Measurements from ENCODE around the gene NISCH. TPM values are rescaled to one million over a fixed set of nuclear protein-coding genes. Genes with fewer than 3 reads are reported as not detected.

The NISCH gene
- 11.4 to 16.8 TPM (median 16.1 TPM) in 5 replicates for total RNA-seq (2022; extraction: Qiagen RNA extraction)

GRCh38 chr3:52455283-52456168 lies at the start of gene NISCH:
Gene NISCH, plus strand, starts transcription at chr3:52455604. Its CDS starts 38 bp downstream, at chr3:52455642.

GRCh38 chr3:52444860-52445793 lies 10.3 kb upstream of the NISCH start, which contains the start of gene SEMA3G:
Gene SEMA3G, minus strand, starts transcription at chr3:52445103. Its CDS starts 76 bp downstream, at chr3:52445027.

GRCh38 chr3:52453496-52454249 lies 1.7 kb upstream of the NISCH start, which contains the start of gene TNNC1:
Gene TNNC1, minus strand, starts transcription at chr3:52454041. Its CDS starts 26 bp downstream, at chr3:52454015.

GRCh38 chr3:52494886-52495495 lies 39.6 kb downstream of the NISCH start, which contains the start of gene STAB1:
Gene STAB1, plus strand, starts transcription at chr3:52495338. Its CDS starts 76 bp downstream, at chr3:52495414.

GRCh38 chr3:52533623-52534280 lies 78.3 kb downstream of the NISCH start, which contains the start of gene NT5DC2:
Gene NT5DC2, minus strand, starts transcription at chr3:52533857. Its CDS starts 120 bp downstream, at chr3:52533737.

GRCh38 chr3:52536369-52537164 lies 81.2 kb downstream of the NISCH start, which contains the start of gene UQCC5:
Gene UQCC5, plus strand, starts transcription at chr3:52536605. Its CDS starts 151 bp downstream, at chr3:52536756.

Other genes starting within 250 kb of the NISCH start
- 0.05 to 0.13 TPM in 2 of 5 replicates, not detected in the others for gene TLR9, start 230.0 kb upstream of the NISCH start, total RNA-seq (2022; extraction: Qiagen RNA extraction)
- 64.4 to 82.1 TPM (median 75.0 TPM) in 5 replicates for gene TWF2, start 216.4 kb upstream of the NISCH start, total RNA-seq (2022; extraction: Qiagen RNA extraction)
- gene PPM1M, start 209.8 kb upstream of the NISCH start, total RNA-seq (2022; extraction: Qiagen RNA extraction) = 4.7 to 6.1 TPM (median 5.1 TPM) in 5 replicates
- gene WDR82, start 177.0 kb upstream of the NISCH start, total RNA-seq (2022; extraction: Qiagen RNA extraction) = 47.6 to 53.3 TPM (median 49.6 TPM) in 5 replicates
- gene GLYCTK, start 167.8 kb upstream of the NISCH start, total RNA-seq (2022; extraction: Qiagen RNA extraction) = 3.4 to 5.1 TPM (median 4.4 TPM) in 5 replicates
- gene DNAH1, start 139.3 kb upstream of the NISCH start, total RNA-seq (2022; extraction: Qiagen RNA extraction) = 0.78 to 1.2 TPM (median 0.93 TPM) in 5 replicates
- 30.5 to 41.0 TPM (median 39.4 TPM) in 5 replicates for gene BAP1, start 45.6 kb upstream of the NISCH start, total RNA-seq (2022; extraction: Qiagen RNA extraction)
- gene PHF7, start 44.9 kb upstream of the NISCH start, total RNA-seq (2022; extraction: Qiagen RNA extraction) = 1.8 to 3.1 TPM (median 2.8 TPM) in 5 replicates
- gene SEMA3G, start 10.5 kb upstream of the NISCH start, total RNA-seq (2022; extraction: Qiagen RNA extraction) = 0.09 to 0.32 TPM (median 0.17 TPM) in 5 replicates
- gene TNNC1, start 1.6 kb upstream of the NISCH start, total RNA-seq (2022; extraction: Qiagen RNA extraction) = 0.92 to 1.5 TPM (median 1.2 TPM) in 5 replicates
- gene STAB1, start 39.7 kb downstream of the NISCH start, total RNA-seq (2022; extraction: Qiagen RNA extraction) = 0.03 to 0.05 TPM in 2 of 5 replicates, not detected in the others
- 76.1 to 109 TPM (median 105 TPM) in 5 replicates for gene NT5DC2, start 78.3 kb downstream of the NISCH start, total RNA-seq (2022; extraction: Qiagen RNA extraction)
- 59.6 to 74.1 TPM (median 64.1 TPM) in 5 replicates for gene UQCC5, start 81.0 kb downstream of the NISCH start, total RNA-seq (2022; extraction: Qiagen RNA extraction)
- gene PBRM1, start 230.3 kb downstream of the NISCH start, total RNA-seq (2022; extraction: Qiagen RNA extraction) = 9.8 to 15.1 TPM (median 14.7 TPM) in 5 replicates
- gene GNL3, start 230.4 kb downstream of the NISCH start, total RNA-seq (2022; extraction: Qiagen RNA extraction) = 91.2 to 148 TPM (median 94.3 TPM) in 5 replicates